ENCODE results near the gene RAI14.

The RAI14 gene

DNA sequence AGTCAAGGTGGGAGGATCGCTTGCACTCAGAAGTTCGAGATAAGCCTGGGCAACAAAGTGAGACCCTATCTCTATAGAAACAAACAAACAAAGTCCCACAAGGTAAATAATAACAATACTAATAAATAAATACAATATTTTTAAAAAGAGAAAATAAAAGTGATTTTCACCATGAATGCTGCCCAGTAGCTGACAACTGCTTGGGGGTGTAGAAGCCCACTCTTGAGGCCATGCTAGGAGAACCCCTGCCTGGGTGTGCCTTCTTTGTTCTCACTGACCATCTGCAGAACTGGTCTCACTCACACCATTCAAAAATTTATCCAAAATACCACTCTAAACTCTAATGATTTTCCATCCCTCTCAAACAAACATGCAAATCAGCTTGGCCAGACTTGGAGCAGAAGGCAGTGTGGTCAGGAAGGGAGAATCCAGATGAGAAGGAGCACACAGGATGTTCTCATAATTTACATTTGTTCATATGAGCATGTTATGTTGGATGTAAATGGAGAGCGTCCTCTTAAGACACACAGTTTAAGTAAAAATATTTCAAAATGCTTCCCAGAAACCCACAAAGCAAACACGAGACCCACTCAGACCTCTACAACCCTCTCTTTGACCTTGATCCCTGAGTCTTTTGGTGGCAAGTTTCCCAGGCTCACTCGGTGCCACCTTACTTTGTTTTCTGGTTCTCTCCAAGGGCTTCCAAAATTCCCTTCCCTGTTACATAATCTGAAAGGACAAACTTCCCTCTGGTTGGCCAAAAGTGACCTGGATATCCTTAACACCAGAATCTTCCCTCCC lies 7.9 kb upstream of the RAI14 start:
- DNase-seq, result no peak

DNA sequence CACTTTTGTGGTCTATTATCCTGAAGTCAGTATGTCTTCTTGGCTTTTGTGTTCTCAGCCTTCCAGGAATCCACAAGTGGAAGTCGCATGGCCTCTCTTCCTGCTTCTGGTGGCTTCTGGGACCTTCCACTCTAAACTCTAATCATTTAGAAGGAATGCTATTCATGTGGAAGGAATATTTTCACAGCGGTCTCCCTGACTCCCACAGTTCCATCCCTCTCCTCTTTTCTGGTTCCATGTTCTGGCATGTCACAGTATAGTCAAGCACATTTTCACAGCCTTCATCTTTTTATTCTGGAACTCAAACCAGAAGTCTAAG lies 7.3 kb upstream of the RAI14 start:
- DNase-seq, result no peak

GRCh38 chr5:34651791-34652190 lies 4.3 kb upstream of the RAI14 start:
- DNase-seq, result no peak

DNA sequence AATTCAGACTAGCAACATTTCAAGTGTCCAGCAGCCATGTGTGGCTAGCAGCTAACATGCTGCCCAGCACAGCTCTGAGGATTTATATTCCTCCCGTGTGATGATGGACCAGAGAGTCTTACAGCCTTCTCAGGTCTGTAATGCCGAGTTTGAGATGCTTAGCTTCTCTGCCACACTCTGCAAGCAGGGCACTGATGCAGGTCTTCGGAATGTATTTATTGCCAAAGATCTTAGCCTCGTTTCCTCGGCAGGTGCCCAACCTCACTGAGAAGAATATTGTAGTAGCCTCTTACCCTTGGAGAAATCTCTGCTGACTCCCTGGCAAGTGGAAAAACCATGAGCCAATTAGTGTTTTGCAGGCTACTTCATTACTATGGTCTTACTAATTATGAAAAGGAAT lies 3.7 kb upstream of the RAI14 start:
- DNase-seq, result no peak

- no peak for DNase-seq
Measured at GRCh38 chr5:34652914-34653313, 3.2 kb upstream of the RAI14 start.

DNA sequence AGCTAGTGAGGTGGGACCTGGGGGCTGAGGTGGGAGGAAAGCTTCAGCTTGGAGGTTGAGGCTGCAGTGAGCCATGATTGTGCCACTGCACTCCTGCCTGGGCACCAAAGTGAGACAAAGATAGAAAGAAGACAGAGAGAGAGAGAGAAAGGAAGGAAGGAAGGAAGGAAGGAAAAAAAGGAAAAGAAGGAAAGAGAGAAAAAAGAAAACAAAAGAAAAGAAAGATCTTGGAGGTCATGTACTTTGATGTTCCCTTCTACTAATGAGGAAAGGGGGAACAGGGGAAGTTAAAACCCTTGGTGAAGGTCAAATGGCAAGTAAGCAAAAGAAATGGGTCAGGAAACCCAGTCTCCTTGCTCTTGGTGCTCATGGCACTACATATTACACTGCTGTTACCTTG lies 2.4 kb upstream of the RAI14 start:
- DNase-seq, result no peak

DNA sequence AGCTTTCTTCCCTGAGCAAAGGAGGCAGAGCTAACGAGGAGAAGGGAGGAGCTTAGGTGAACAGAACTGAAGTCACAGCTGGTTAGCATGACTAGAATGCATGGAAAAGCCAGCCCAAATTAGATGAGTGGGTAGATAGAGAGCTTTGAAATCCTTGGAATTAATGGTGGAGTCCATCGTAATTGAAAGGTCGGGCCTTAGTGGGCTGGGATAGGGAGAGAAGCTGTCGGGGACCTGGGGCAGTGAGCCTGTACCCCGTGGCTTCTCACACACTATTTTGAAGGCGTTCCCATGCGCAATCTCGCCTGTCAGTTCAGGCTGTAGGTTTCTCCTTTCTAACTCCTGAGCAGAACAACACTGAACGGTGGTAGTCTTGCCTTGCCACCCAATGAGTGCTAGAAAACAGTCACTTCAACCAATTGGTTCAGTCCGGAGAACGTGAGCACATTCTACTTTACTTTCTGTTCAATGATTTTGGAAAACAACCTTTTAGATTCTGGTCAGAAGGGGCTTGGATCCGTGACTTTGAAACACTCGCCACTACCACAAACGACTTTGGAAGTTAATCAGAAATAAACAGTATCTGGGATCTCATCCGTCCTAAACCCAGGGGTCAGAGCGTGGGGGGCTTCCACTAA lies 655 bp upstream of the RAI14 start:
- DNase-seq, result peak; percentile 27

- no peak for DNase-seq
Measured at GRCh38 chr5:34656700-34657273, 659 bp downstream of the RAI14 start.

- no peak for DNase-seq
Measured at GRCh38 chr5:34657274-34657921, 1.3 kb downstream of the RAI14 start.

GRCh38 chr5:34657988-34658387 lies 1.9 kb downstream of the RAI14 start:
- DNase-seq, result no peak

GRCh38 chr5:34659168-34659567 lies 3.0 kb downstream of the RAI14 start:
- DNase-seq, result no peak

DNA sequence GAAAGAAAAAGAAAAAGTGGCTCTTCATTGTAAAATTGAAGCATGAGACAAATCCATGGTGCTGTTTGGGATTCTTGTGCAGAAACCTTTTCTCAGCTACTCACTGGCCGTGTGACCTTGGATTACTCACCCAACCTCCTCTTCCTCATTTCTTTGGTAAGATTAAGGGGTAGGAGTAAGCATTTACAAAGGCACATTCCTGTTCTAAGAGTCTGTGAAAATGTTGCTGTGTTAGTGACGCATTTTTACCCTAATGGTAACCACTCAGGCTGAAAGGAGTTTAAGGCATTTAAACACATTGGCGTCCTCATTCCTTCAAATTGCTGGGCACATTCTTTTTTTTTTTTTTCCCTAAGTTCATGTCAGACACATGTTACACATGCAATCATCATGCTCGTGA lies 4.3 kb downstream of the RAI14 start:
- DNase-seq, result no peak

DNA sequence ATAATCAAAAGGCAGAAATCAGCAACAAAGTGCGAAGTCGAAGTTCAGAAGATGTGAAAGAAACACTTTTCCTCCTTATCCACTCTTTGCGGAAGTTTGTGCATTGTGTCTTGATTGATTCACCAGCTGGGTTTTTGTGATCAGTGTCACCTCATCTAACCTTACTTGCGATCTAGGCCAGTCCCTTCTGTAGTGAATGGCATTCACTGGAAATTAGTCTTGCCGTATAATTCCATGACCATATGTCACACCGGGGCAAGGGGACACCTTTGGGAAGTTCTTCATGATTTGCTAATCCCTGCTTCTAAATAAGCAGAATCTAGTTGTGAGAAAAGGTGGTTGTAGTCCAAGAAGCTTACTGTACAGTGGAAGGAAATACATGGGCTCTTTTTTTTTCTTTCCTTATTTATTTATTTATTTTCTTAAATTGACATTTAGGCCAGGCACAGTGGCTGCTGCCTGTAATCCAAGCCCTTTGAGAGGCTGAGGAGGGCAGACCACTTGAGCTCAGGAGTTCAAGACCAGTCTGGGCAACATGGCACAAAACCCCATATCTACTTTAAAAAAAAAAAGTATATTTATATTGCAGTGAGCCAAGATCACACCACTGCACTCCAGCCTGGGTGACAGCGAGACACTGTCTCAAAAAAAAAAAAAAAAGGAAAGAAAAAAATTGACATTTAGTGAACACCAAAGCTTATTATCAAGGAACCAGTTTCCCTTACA lies 7.8 kb downstream of the RAI14 start:
- no peak for DNase-seq

DNA sequence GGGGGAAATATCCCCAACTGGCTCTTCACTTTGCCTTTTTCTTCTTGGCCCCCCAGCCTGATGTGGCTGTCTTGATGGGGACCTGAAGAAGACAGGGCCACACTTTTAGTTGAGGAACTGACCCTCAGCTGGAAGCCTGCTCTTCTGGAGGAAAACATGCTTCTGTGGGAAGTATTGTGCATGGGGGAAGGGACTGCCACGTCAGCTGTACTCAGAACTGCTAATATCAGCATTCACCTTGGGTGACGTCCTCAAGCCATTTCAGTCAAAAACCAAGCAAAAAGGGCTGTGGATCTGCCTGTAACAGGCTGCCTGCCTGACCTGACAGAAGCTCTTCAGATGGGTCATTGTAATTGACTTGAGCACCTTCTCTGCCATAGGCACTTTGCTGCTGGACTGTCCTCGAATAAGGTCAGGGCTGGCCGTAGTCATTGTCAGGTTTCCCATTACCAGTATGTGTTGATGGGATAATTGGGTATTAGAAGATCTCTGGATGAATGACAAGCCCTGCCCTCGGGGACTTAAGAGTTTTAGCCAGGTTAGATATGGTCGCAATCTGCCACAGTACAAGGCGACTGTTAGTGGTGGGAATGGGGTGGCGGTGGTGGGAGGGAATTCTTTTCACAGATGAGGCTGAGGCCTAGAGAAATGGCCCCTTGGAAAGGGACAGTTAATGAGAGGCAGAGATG lies 10.4 kb downstream of the RAI14 start:
- no peak for DNase-seq

GRCh38 chr5:34667705-34668104 lies 11.6 kb downstream of the RAI14 start:
- DNase-seq, result no peak

DNA sequence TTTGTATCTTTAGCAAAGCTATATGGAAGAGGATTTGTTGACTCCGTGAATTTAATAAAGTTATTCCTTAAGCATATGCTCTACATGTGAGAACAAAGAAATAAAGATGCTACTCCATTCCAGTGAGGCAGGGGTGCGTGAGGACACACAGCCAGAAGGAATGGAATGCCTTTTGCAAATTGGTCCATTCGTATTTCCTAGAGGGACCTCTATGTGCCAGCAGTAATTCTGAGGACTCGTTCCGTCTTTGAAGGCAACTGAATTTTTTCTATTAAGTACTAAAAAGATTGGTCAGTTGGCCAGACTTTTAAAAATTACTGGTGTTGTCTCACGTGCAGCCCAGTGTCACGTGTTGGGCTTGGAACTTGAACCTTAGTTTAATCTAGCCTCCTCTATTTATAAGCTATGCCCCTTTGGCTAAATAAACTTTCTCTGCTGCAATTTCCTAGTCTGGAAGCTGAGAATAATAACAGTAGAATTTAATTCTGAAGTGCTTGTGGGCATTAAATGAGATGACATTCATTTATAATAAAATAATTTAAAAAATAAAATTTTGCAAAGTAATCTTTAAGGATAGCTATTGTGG lies 13.9 kb downstream of the RAI14 start:
- no peak for DNase-seq

- no peak for DNase-seq
Measured at GRCh38 chr5:34672196-34672595, 16.1 kb downstream of the RAI14 start.

GRCh38 chr5:34673463-34674125 lies 17.5 kb downstream of the RAI14 start:
- no peak for DNase-seq

- no peak for DNase-seq
Measured at GRCh38 chr5:34674187-34674586, 18.1 kb downstream of the RAI14 start.

GRCh38 chr5:34675857-34676256 lies 19.7 kb downstream of the RAI14 start:
- no peak for DNase-seq

GRCh38 chr5:34676416-34676815 lies 20.3 kb downstream of the RAI14 start:
- DNase-seq, result no peak

- DNase-seq, result no peak
Measured at GRCh38 chr5:34677428-34677827, 21.3 kb downstream of the RAI14 start.
